Esophagus muscularis mucosa (tissue), 3 donors: ENCODE results near the gene LCORL.

Source experiments
- CTCF ChIP-seq, 3 experiments: fragments of 200-600 bp in 2 of 3; fragments of 450-650 bp in 1 of 3; sonication (generic) in 2 of 3; IDR thresholded peaks; one replicate each; pipeline ENCODE4 v1.5.1; 2017 to 2019; ENCODE audit warnings: antibody characterized with exemption in 3 of 3, mild to moderate bottlenecking in 2 of 3, moderate library complexity in 1 of 3
- POLR2A ChIP-seq: fragments of 450-650 bp; IDR thresholded peaks from one replicate; pipeline ENCODE4 v1.6.1; 2017; ENCODE audit warnings: antibody characterized with exemption, moderate library complexity, mild to moderate bottlenecking, low read depth

GRCh38 chr4:17933126-17933525 is 88.4 kb downstream of the LCORL start:
- TF ChIP-seq CTCF (IDR thresholded peaks at IDR 0.05) (no peak), POLR2A (no peak)
